ENCODE results near the gene DCUN1D3.
"Not testable (repeated sequence)": the region's sequence is repeated elsewhere in the genome, so short reads cannot be mapped to it uniquely, and the experiment has no call there.

The DCUN1D3 gene

DNA sequence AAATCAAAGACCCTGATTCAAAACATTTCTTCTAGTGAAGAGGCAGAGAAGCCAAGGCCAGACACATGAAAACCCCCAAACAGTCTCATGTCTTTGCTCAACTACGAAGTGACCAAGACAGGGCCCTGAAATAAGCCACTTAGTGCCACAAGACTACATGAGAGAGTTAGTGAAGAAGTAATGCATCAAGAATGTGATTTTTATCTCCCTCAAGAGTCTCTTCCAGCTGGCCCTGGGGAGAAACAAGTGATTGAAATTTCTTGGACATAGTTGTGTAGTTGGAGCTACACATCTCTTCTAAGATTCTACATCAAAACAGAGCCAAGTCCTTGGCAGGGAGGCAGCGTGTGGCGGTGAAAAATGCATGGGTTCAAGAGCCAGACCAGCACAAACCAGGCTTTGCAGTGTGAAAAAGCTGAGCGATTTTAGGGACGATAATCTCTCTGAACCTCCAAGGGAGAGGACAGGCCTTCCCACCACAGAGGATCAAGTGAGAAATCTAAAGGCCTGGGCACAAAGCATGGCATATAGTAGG, 31.0 kb upstream of the DCUN1D3 start:
- Mint-ChIP-seq H3K9me3 (no peaks in the 10 kb centered on the region), H3K36me3 (peaks cover 3% of the 10 kb centered on the region), H3K27ac (no peak overlapping the region), H3K4me1 (no peaks in the 10 kb centered on the region), H3K27me3 (peaks cover 10% of the 10 kb centered on the region), H3K4me3 (no peak overlapping the region)
- no peak for DNase-seq
- CTCF ChIA-PET: interaction anchor here (0.6 to 0.7 kb wide), 2 partner anchors 9 to 1092 kb away, joined by 4 to 5 read pairs; no protein-coding TSS in a partner anchor

DNA sequence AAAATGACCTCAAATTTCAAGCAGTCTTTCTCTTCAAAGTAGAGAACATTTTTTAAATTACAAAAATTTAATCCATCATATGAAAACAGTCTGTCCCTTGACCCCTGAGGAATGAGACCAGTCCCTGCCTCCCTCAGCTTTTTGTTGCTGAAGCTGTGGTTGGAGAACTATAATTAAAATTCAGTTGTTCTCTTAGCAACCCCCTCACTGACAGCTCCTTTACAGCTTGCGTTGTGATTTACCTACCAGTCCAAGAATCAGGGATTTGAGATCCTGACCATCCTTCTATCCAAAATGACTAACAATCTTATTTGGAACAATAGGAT, 30.2 kb upstream of the DCUN1D3 start:
- Mint-ChIP-seq H3K36me3 (peaks cover 8% of the 10 kb centered on the region), H3K4me1 (no peaks in the 10 kb centered on the region), H3K27ac (no peak overlapping the region), H3K27me3 (peaks cover 5% of the 10 kb centered on the region), H3K4me3 (no peak overlapping the region), H3K9me3 (no peaks in the 10 kb centered on the region)
- DNase-seq: no peak
- CTCF ChIA-PET: interaction anchor here (0.6 to 0.7 kb wide), 2 partner anchors 9 to 14 kb away, joined by 3 to 5 read pairs; no protein-coding TSS in a partner anchor

DNA sequence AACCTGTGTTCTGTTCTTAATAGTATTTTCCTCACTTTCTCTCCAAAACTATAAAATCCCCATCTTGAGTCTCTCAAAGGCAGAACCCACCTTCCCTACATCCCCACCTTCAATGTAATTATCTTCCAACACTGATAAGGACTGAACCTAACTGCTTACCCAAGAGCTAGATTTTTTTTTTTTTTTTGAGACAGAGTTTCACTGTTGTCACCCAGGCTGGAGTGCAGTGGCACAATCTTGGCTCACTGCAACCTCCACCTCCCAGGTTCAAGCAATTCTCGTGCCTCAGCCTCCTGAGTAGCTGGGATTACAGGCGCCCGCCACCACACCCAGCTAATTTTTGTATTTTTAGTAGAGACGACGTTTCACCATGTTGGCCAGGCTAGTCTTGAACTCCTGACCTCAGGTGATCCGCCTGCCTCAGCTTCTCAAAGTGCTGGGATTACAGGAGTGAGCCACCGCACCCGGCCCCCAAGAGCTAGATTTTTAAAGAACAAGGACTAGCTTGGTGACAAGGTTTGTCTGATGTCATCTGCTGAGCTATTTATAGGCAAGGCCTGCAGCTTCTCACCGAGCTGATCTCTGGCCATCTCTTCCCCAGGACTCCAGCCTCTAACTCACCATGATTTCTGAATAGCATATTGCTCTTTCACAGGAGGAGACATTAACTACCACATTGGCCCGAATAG, 29.7 kb upstream of the DCUN1D3 start:
- DNase-seq, H3K27me3 Mint-ChIP-seq, H3K4me1 Mint-ChIP-seq, H3K4me3 Mint-ChIP-seq, H3K27ac Mint-ChIP-seq, H3K36me3 Mint-ChIP-seq, H3K9me3 Mint-ChIP-seq: not testable (repeated sequence)
- CTCF ChIA-PET: interaction anchor here (0.6 kb wide), 1 partner anchor 15 kb away, joined by 3 read pairs; no protein-coding TSS in a partner anchor

DNA sequence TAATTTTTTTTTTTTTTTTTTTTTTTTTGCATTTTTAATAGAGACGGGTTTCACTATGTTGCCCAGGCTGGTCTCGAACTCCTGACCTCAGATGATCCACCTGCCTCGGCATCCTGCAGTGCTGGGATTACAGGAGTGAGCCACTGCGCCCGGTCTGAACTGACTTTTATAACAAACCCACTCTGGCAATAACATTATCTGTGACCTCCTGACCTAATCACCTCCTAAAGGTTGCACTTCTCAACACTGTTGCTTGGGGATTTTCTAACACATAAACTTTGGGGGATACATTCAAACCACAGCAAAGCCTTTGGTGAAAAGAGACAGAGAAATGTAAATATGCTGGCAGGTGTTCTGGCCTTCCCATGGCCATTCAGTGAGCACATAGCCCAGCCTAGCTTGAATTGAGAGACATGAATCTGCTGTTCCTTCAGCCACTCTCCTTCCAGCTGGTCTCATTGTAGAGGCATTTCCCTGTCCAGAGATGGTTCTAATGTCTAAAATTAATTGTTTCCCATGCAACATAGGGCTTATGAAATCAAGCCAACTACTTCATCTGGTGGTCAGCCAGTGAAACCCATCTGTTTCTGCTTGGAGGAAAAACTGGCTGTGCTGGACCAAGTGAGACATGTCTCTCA, 28.7 kb upstream of the DCUN1D3 start:
- no peak for DNase-seq
- H3K27ac Mint-ChIP-seq: no peak overlapping the region

DNA sequence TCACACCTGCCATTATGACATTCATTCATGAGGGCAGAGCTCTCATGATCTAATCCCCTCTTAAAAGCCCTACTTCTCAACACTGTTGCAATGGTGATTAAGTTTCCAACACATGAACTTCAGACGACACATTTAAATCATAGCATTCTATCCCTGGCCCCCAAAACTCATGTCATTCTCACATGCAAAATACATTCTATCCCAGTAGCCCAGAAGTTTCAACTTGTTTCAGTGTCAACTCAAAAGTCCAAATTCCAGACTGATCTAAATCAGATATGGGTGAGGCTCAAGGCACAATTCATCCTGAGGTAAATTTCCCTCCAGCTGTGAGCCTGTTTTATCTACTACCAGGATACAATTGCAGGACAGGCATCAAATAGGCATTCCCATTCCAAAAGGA, 25.6 kb upstream of the DCUN1D3 start:
- H3K9me3 Mint-ChIP-seq: no peaks in the 10 kb centered on the region
- H3K27me3 Mint-ChIP-seq: no peaks in the 10 kb centered on the region
- no peak overlapping the region for H3K27ac Mint-ChIP-seq
- CTCF ChIA-PET: no interaction called here
- H3K4me3 Mint-ChIP-seq: no peak overlapping the region
- peaks cover 9% of the 10 kb centered on the region for H3K36me3 Mint-ChIP-seq
- no peaks in the 10 kb centered on the region for H3K4me1 Mint-ChIP-seq
- DNase-seq: no peak

More for the DNA sequence above, 28.7 kb upstream of the DCUN1D3 start:
- no peaks in the 10 kb centered on the region for H3K9me3 Mint-ChIP-seq
- CTCF ChIA-PET: no interaction called here
- H3K4me1 Mint-ChIP-seq: no peaks in the 10 kb centered on the region
- H3K4me3 Mint-ChIP-seq: no peak overlapping the region
- peaks cover 4% of the 10 kb centered on the region for H3K27me3 Mint-ChIP-seq
- H3K36me3 Mint-ChIP-seq: peaks cover 8% of the 10 kb centered on the region

DNA sequence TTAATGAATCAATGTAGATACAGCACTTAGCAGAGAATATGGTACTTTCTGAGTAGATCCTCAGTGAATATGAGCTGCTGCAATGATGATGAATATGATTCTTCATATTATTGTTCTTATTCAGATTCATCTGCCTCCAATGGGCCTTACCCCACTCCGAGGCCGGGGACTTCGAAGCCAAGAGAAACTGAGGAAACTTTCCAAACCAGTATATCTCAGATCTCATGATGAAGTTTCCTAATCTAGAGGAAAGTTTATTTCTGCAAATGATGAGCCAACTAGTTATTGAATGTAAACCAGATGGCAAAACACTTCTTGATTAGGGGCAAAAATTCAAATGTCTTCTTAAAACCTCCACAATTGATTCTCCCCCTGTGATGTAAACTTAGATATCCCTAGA, 23.7 kb upstream of the DCUN1D3 start:
- CTCF ChIA-PET: no interaction called here
- DNase-seq: no peak
- Mint-ChIP-seq H3K4me3 (no peak overlapping the region), H3K27me3 (no peaks in the 10 kb centered on the region), H3K27ac (no peak overlapping the region), H3K9me3 (no peaks in the 10 kb centered on the region), H3K36me3 (peaks cover 11% of the 10 kb centered on the region), H3K4me1 (no peaks in the 10 kb centered on the region)

DNA sequence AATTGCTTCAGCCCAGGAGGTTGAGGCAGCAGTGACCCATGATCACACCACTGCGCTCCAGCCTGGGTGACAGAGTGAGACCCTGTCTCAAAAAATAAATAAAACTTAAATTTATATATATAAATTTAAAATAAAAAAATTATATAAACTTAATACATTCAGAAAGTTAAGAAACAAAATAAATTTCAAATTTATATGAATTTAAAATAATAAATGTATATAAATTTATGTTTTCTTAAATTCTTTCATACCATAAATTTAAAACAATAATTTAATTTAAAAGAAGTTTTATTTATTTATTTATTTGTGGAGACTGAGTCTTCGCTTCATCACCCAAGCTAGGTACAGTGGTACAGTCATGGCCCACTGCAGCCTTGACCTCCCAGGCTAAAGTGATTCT, 20.6 kb upstream of the DCUN1D3 start:
- Mint-ChIP-seq H3K9me3 (no peaks in the 10 kb centered on the region), H3K27ac (no peak overlapping the region), H3K4me1 (no peaks in the 10 kb centered on the region), H3K36me3 (peaks cover 17% of the 10 kb centered on the region), H3K27me3 (no peaks in the 10 kb centered on the region), H3K4me3 (no peak overlapping the region)
- CTCF ChIA-PET: interaction anchor here (1.0 kb wide), 1 partner anchor 70 kb away, joined by 4 read pairs; no protein-coding TSS in a partner anchor
- DNase-seq: no peak

DNA sequence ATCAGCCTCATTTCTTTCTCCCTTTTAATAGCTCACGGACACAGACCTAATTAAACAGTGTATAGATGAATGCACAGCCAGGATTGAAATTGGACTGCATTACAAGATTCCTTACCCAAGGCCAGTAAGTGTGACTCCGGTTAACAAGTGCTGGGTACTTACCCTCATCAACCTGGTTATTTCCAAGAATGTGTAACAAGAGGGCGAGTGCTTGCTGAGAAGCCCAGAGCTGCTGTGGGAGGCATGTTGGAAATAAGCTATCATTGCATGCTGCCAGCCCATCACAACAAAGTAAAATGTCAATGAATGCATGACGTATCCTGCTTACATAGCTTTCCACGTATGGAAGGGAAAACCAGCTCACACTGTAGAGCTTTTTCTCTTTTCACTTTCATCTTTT, 19.9 kb upstream of the DCUN1D3 start:
- Mint-ChIP-seq H3K36me3 (peaks cover 19% of the 10 kb centered on the region), H3K27ac (no peak overlapping the region), H3K9me3 (no peaks in the 10 kb centered on the region), H3K4me1 (no peaks in the 10 kb centered on the region), H3K27me3 (no peaks in the 10 kb centered on the region), H3K4me3 (no peak overlapping the region)
- CTCF ChIA-PET: interaction anchor here (0.8 to 1.0 kb wide), 2 partner anchors 17 to 70 kb away, joined by 4 read pairs; no protein-coding TSS in a partner anchor
- no peak for DNase-seq

DNA sequence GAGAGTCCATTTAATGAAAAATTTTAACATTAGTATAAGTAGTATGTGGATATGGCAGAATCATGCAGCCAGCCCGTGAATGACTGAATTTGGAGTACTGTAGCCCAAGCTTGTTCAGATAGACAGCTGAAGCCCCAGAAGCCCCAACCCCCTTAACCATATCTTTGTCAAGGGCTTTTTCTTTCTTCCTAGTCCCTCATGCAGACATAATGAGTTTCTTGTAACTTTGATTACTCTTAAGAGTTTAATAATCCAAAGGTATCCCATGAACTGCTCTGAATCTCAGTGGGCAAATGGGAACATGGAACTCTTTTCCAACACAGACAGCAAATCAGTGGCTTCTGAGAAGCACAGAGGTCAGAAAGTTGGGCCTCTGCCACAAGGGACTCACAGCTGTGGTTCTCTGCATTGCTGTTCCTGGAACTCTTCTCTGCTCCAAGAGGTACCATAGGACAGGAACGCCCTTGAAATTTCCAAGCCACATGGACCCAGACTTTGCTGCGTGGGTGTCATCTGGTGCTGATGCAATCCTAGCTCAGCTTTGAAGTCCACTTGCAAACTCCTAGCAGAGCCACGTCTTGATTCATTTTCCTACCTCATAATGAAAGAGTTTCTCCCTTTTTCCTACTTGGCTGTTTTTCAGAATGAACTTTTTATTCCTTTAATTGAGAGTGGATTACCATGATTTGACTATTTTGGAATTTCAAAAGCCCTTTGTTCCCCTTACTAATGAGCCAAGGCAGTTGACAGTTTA, 18.5 kb upstream of the DCUN1D3 start:
- no peak overlapping the region for H3K4me3 Mint-ChIP-seq
- CTCF ChIA-PET: no interaction called here

DNA sequence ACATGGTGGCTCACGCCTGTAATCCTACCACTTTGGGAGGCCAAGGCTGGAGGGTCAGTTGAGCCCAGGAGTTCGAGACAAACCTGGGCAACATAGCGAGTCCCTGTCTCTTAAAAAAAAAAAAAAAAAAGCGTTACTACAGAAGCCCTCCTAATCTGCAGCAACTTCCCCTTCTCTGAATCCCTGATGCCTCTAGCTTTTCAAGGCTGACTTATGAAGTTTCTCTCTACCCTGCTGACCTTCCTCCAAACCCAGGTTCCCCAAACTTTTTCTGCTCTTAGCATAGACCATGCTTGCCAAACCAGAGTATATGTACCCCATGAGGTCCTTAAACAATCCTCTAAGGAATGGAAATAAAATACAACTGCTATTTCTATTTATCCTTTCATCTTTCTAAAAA, 16.8 kb upstream of the DCUN1D3 start:
- peaks cover 17% of the 10 kb centered on the region for H3K36me3 Mint-ChIP-seq
- no peak for DNase-seq
- no peak overlapping the region for H3K27ac Mint-ChIP-seq
- CTCF ChIA-PET: no interaction called here
- H3K4me3 Mint-ChIP-seq: no peak overlapping the region
- no peaks in the 10 kb centered on the region for H3K9me3 Mint-ChIP-seq
- no peaks in the 10 kb centered on the region for H3K27me3 Mint-ChIP-seq
- H3K4me1 Mint-ChIP-seq: peaks cover 8% of the 10 kb centered on the region

More for the DNA sequence above, 18.5 kb upstream of the DCUN1D3 start:
- H3K27ac Mint-ChIP-seq: no peak overlapping the region
- no peaks in the 10 kb centered on the region for H3K27me3 Mint-ChIP-seq
- H3K9me3 Mint-ChIP-seq: no peaks in the 10 kb centered on the region
- no peak for DNase-seq
- H3K36me3 Mint-ChIP-seq: peaks cover 19% of the 10 kb centered on the region
- peaks cover 3% of the 10 kb centered on the region for H3K4me1 Mint-ChIP-seq

DNA sequence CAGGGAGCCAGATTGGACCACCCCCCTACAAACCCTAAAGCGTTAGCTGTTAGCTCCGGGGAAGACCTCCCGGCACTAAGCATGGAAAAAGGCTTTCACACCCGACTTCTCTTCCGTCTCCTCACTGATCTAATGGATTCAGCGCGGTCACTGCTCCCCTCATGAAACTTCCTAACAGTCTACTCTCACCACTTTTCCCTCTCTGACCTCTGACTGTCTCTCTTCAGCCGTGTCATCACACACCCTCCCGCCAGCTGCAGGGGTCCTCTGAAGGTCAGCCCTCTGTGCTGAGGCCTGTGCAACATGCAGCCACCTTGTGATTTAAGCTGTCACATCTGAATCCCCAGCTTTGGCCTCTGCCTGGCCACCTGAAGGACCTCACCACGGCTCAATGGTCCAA, 16.1 kb upstream of the DCUN1D3 start:
- no peak overlapping the region for H3K4me3 Mint-ChIP-seq
- CTCF ChIA-PET: interaction anchor here (0.6 kb wide), 1 partner anchor 16 kb away, joined by 3 read pairs; the partner anchor contains the start of gene DCUN1D3
- no peak overlapping the region for H3K27ac Mint-ChIP-seq

DNA sequence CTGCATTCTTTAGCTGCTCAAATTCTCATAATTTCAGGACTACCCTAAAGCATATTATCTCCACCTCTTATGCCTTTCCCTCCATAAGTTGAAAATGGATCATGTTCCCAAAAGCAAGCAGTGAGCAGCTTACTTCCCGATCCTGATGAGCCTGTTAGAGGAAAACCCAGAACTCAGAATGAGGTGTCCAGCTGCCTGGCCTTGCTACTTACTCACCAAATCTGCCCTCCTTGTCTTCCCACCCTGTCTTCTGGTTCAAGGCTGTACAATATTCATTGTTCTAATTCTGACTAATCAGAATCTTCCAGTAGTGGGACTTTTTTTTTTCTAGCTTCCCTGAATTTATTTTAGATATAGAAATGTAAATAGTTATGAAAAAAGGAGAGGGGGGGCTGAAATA, 11.2 kb upstream of the DCUN1D3 start:
- CTCF ChIA-PET: interaction anchor here (1.0 to 1.3 kb wide), 2 partner anchors 9 to 11 kb away, joined by 3 read pairs; partner anchors contain the start of genes DCUN1D3 and LYRM1
- no peak for DNase-seq
- H3K9me3 Mint-ChIP-seq: no peaks in the 10 kb centered on the region
- H3K27ac Mint-ChIP-seq: peak overlapping the region; percentile 80
- H3K4me1 Mint-ChIP-seq: peaks cover 46% of the 10 kb centered on the region
- H3K4me3 Mint-ChIP-seq: no peak overlapping the region
- H3K27me3 Mint-ChIP-seq: no peaks in the 10 kb centered on the region
- peaks cover 22% of the 10 kb centered on the region for H3K36me3 Mint-ChIP-seq

More for the DNA sequence above, 16.1 kb upstream of the DCUN1D3 start:
- H3K36me3 Mint-ChIP-seq: peaks cover 17% of the 10 kb centered on the region
- H3K9me3 Mint-ChIP-seq: no peaks in the 10 kb centered on the region
- peaks cover 15% of the 10 kb centered on the region for H3K4me1 Mint-ChIP-seq
- no peak for DNase-seq
- H3K27me3 Mint-ChIP-seq: no peaks in the 10 kb centered on the region

DNA sequence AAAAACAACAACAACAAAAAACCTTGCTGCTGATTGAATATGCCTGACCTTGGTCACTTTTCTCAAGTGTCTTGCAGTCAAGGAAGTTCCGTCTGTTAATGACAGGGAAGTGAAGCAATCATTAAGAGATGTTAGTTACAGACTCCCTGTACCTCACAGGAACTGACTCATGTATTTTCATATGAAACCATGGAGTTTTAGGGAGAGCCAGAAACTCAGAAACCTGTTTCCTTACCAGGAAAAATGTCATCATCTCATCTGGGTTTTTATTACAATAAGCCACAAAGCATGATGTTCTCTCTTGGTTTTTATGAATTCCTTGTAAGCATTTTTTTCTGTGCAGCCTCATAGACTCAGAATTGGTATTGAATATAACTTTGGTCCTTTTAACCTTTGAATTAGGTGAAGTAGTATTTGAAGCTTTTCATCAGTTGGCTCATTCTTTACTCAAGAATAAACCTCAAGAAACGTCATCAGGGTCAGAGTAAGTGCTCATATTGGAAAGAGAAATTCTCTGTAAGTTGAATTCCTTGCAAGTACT, 10.7 kb upstream of the DCUN1D3 start:
- no peak for DNase-seq
- Mint-ChIP-seq H3K27ac (peak overlapping the region; percentile 80), H3K9me3 (no peaks in the 10 kb centered on the region), H3K4me1 (peaks cover 51% of the 10 kb centered on the region), H3K4me3 (no peak overlapping the region), H3K27me3 (no peaks in the 10 kb centered on the region), H3K36me3 (peaks cover 25% of the 10 kb centered on the region)
- CTCF ChIA-PET: interaction anchor here (1.0 to 1.3 kb wide), 2 partner anchors 8 to 10 kb away, joined by 3 read pairs; partner anchors contain the start of genes DCUN1D3 and LYRM1

Data from activated naive CD4-positive, alpha-beta T cell treated with anti-CD3 and anti-CD28 coated beads, Interleukin-2, amount 10 ng/mL, durations not matched to agents 7 days and 5 days (primary cell).